IMR-90 (cell line): ENCODE data around the gene ATP2A3. TPM values are rescaled to one million over a fixed set of nuclear protein-coding genes. Genes with fewer than 3 reads are reported as not detected.

Source experiments
- ATAC-seq: fragments of 200-7000 bp; cut with Tn5 transposase; 2 replicates; pipeline ENCODE4 v1.9.1; 2020; ENCODE audit warnings: low read depth, mild to moderate bottlenecking, moderate library complexity
- BruUV-seq: library from RNA; stranded (reverse); fragments of 400-500 nt; replicated peaks from 2 replicates; lab custom pipeline; 2021; lab: Mats Ljungman, UMichigan
- CTCF ChIA-PET: fragments of 300-600 bp; formaldehyde crosslinking; extraction: SDS; loops from one replicate; lab custom pipeline; 2021; ENCODE audit warnings: antibody characterized with exemption; lab: Yijun Ruan, JAX
- POLR2A ChIA-PET: fragments of 300-600 bp; sonication (Branson Sonifier 250); formaldehyde crosslinking; loops from one replicate; lab custom pipeline; 2022; ENCODE audit warnings: antibody characterized with exemption; ENCODE audit not compliant: unreplicated experiment; lab: Charles Lee
- DNase-seq: peaks from one replicate; pipeline ENCODE4 v3.0.0; 2013
- H2AFZ ChIP-seq: replicated peaks from 2 replicates; pipeline ENCODE3; 2013; ENCODE audit warnings: low read length, mild to moderate bottlenecking; ENCODE audit not compliant: poor library complexity
- H2AK5ac ChIP-seq: 2 replicates; pipeline ENCODE4 v1.6.1; 2013; ENCODE audit warnings: low read depth, low read length, inconsistent platforms
- H2AK9ac ChIP-seq: replicated peaks from 2 replicates; pipeline ENCODE3; 2013; ENCODE audit warnings: mild to moderate bottlenecking, low read depth, low read length, moderate library complexity; ENCODE audit not compliant: poor library complexity
- H2BK120ac ChIP-seq: 2 replicates; pipeline ENCODE4 v1.6.1; 2013; ENCODE audit warnings: low read depth, low read length, inconsistent platforms
- H2BK15ac ChIP-seq: 3 replicates; pipeline ENCODE4 v1.6.1; 2013; ENCODE audit warnings: low read depth, low read length, inconsistent platforms
- H2BK20ac ChIP-seq: 2 replicates; pipeline ENCODE4 v1.6.1; 2013; ENCODE audit warnings: low read depth, mild to moderate bottlenecking, inconsistent platforms, low read length, moderate library complexity
- H2BK5ac ChIP-seq: 2 replicates; pipeline ENCODE4 v1.6.1; 2013; ENCODE audit warnings: mild to moderate bottlenecking, low read depth, low read length, inconsistent platforms; ENCODE audit not compliant: poor library complexity, severe bottlenecking
- H3K14ac ChIP-seq: replicated peaks from 2 replicates; pipeline ENCODE4 v1.6.1; 2013; ENCODE audit warnings: low read depth, low read length, inconsistent platforms
- H3K18ac ChIP-seq: 2 replicates; pipeline ENCODE4 v1.6.1; 2013; ENCODE audit warnings: low read depth, low read length, control low read depth
- H3K23ac ChIP-seq: 2 replicates; pipeline ENCODE4 v1.6.1; 2013; ENCODE audit warnings: low read depth, low read length, inconsistent platforms
- H3K27ac ChIP-seq: 2 replicates; pipeline ENCODE4 v1.5.1; 2013; ENCODE audit warnings: mild to moderate bottlenecking, control low read depth, low read length; ENCODE audit not compliant: insufficient read depth
- H3K27me3 ChIP-seq: 2 replicates; pipeline ENCODE4 v1.6.1; 2013; ENCODE audit warnings: low read length; ENCODE audit not compliant: control insufficient read depth, insufficient read depth
- H3K36me3 ChIP-seq: 2 replicates; pipeline ENCODE4 v1.6.1; 2013; ENCODE audit warnings: low read length, mixed read lengths; ENCODE audit not compliant: control insufficient read depth, insufficient read depth
- H3K4ac ChIP-seq: 2 replicates; pipeline ENCODE4 v1.6.1; 2013; ENCODE audit warnings: low read depth, low read length, inconsistent platforms
- H3K4me1 ChIP-seq: 2 replicates; pipeline ENCODE4 v1.6.1; 2013; ENCODE audit warnings: low read length, mixed read lengths; ENCODE audit not compliant: control insufficient read depth, insufficient read depth
- H3K4me2 ChIP-seq: 2 replicates; pipeline ENCODE4 v1.6.1; 2013; ENCODE audit warnings: low read depth, mild to moderate bottlenecking, control low read depth, low read length, moderate library complexity
- H3K4me3 ChIP-seq: 2 replicates; pipeline ENCODE4 v1.5.1; 2013; ENCODE audit warnings: low read depth, mild to moderate bottlenecking, control low read depth, low read length, moderate library complexity; ENCODE audit not compliant: insufficient read depth
- H3K56ac ChIP-seq: 2 replicates; pipeline ENCODE4 v1.6.1; 2013; ENCODE audit warnings: low read length, inconsistent platforms; ENCODE audit not compliant: insufficient read depth; ENCODE audit errors: extremely low read depth
- H3K79me1 ChIP-seq, 2 experiments: 2 replicates each; pipeline ENCODE4 v1.6.1; 2013; ENCODE audit warnings: low read length in 2 of 2, inconsistent platforms in 1 of 2, low read depth in 1 of 2
- H3K9ac ChIP-seq: 2 replicates; pipeline ENCODE4 v1.6.1; 2013; ENCODE audit warnings: low read depth, low read length, control low read depth
- H3K9me1 ChIP-seq: 2 replicates; pipeline ENCODE4 v1.6.1; 2013; ENCODE audit warnings: low read length, inconsistent platforms; ENCODE audit not compliant: insufficient read depth
- H3K9me3 ChIP-seq: 2 replicates; pipeline ENCODE4 v1.6.1; 2013; ENCODE audit warnings: low read length; ENCODE audit not compliant: control insufficient read depth, insufficient read depth
- H4K20me1 ChIP-seq: 2 replicates; pipeline ENCODE4 v1.6.1; 2013; ENCODE audit warnings: low read length, inconsistent platforms; ENCODE audit not compliant: insufficient read depth
- H4K5ac ChIP-seq: 2 replicates; pipeline ENCODE4 v1.6.1; 2013; ENCODE audit warnings: mild to moderate bottlenecking, low read depth, low read length, control low read depth
- H4K8ac ChIP-seq, 2 experiments: 2 replicates each; pipeline ENCODE4 v1.6.1; 2013; ENCODE audit warnings: low read depth in 2 of 2, low read length in 2 of 2, control low read depth in 1 of 2, inconsistent platforms in 1 of 2
- H4K91ac ChIP-seq: 2 replicates; pipeline ENCODE4 v1.6.1; 2013; ENCODE audit warnings: low read depth, low read length, inconsistent platforms; ENCODE audit not compliant: insufficient read depth
- BHLHE40 ChIP-seq: fragments of 150-350 bp; IDR thresholded peaks from 2 replicates; pipeline ENCODE4 v1.6.1; 2016; ENCODE audit warnings: mild to moderate bottlenecking, low read depth, low read length
- CEBPB ChIP-seq: IDR thresholded peaks from 2 replicates; pipeline ENCODE4 v1.6.1; 2012; ENCODE audit warnings: low read depth, low read length, improper control_type of control experiment
- CHD1 ChIP-seq: IDR thresholded peaks from 2 replicates; pipeline ENCODE4 v1.6.1; 2012; ENCODE audit warnings: low read depth, low read length, improper control_type of control experiment
- CTCF ChIP-seq: conservative IDR thresholded peaks from 2 replicates; pipeline ENCODE4 v1.5.1; 2012; ENCODE audit warnings: mild to moderate bottlenecking, low read depth, low read length, improper control_type of control experiment
- ELK1 ChIP-seq: fragments of 150-350 bp; IDR thresholded peaks from 2 replicates; pipeline ENCODE4 v1.6.1; 2016; ENCODE audit warnings: low read depth, mild to moderate bottlenecking, low read length, moderate library complexity, borderline replicate concordance
- MAFK ChIP-seq: IDR thresholded peaks from 2 replicates; pipeline ENCODE4 v1.6.1; 2012; ENCODE audit warnings: low read depth, low read length, improper control_type of control experiment
- MXI1 ChIP-seq: IDR thresholded peaks from 2 replicates; pipeline ENCODE4 v1.6.1; 2012; ENCODE audit warnings: low read depth, mild to moderate bottlenecking, low read length, moderate library complexity, borderline replicate concordance
- NFE2L2 ChIP-seq: fragments of 150-350 bp; IDR thresholded peaks from 2 replicates; pipeline ENCODE4 v1.6.1; 2016; ENCODE audit warnings: low read depth, mild to moderate bottlenecking, low read length
- POLR2A ChIP-seq: IDR thresholded peaks from 2 replicates; pipeline ENCODE4 v1.6.1; 2012; ENCODE audit warnings: mild to moderate bottlenecking, low read depth, low read length
- RCOR1 ChIP-seq: IDR thresholded peaks from 2 replicates; pipeline ENCODE4 v1.6.1; 2012; ENCODE audit warnings: mild to moderate bottlenecking, low read length, improper control_type of control experiment; ENCODE audit not compliant: insufficient replicate concordance
- RFX5 ChIP-seq: IDR thresholded peaks from 2 replicates; pipeline ENCODE4 v1.8.0; 2012; ENCODE audit warnings: low read depth, mild to moderate bottlenecking, low read length, moderate library complexity
- SMC3 ChIP-seq: fragments of 150-350 bp; IDR thresholded peaks from 2 replicates; pipeline ENCODE4 v1.6.1; 2016; ENCODE audit warnings: low read depth, mild to moderate bottlenecking, antibody characterized with exemption, low read length, moderate library complexity
- USF2 ChIP-seq: fragments of 150-350 bp; IDR thresholded peaks from 2 replicates; pipeline ENCODE4 v1.6.1; 2017; ENCODE audit warnings: mild to moderate bottlenecking, antibody characterized with exemption, low read length, low read depth
- WGBS, 2 experiments: methylation state at CpG; one replicate each; pipeline versions ENCODE4 v1.1.5 to v1.1.7; 2013; ENCODE audit warnings: missing lambda C conversion rate in 2 of 2; ENCODE audit not compliant: insufficient read length in 1 of 2; ENCODE audit errors: extremely low coverage in 2 of 2; 5-methylcytosine and 5-hydroxymethylcytosine counted together
- dilution Hi-C: fragments of 300-500 bp; cut with HindIII; formaldehyde crosslinking; loops from one replicate; pipeline ENCODE4 v1.14.3; 2018; ENCODE audit warnings: low sequenced_read_pairs; ENCODE audit not compliant: unreplicated experiment
- in situ Hi-C: fragments of 300-500 bp; cut with MboI; formaldehyde crosslinking; loops from 3 replicates; pipeline ENCODE4 v1.14.3; 2019; ENCODE audit warnings: low sequenced_read_pairs, inconsistent platforms, mixed read lengths
- intact Hi-C: fragments of 100-400 bp; cut with micrococcal nuclease; formaldehyde crosslinking; loops from 2 replicates; pipeline ENCODE4 v1.10.0; 2022
- polyA plus RNA-seq, 3 experiments: library from polyadenylated mRNA; depleted of rRNA; stranded (reverse); fragments of >200 nt; gene quantifications; 2 replicates each; pipeline ENCODE4 v1.2.3, GENCODE V29; 2012; ENCODE audit warnings: low replicate concordance in 1 of 3
- total RNA-seq: library from RNA; depleted of rRNA; stranded (reverse); fragments of >200 nt; gene quantifications from 2 replicates; pipeline ENCODE4 v1.2.3, GENCODE V29; 2012

The ATP2A3 gene
- total and polyA plus RNA-seq, 2 of the 4 experiments (the other 2 are of a cell fraction): 0.18 to 0.63 TPM

GRCh38 chr17:3879591-3880417 lies 84.4 kb downstream of the ATP2A3 start:
- Histone ChIP-seq H4K8ac (0 out of 4 replicates have a peak overlapping the region, but pooled peaks of 1 of the 2 experiments have one; percentile 3), H3K4me2 (no peak overlapping the region), H3K27me3 (no peaks in the 10 kb centered on the region), H3K14ac (no peak overlapping the region), H3K9me3 (no peaks in the 10 kb centered on the region), H3K4me3 (no peak overlapping the region), H4K5ac (no peak overlapping the region), H2AK9ac (no peak overlapping the region), H2BK120ac (no peak overlapping the region), H3K4me1 (peaks cover 5% of the 10 kb centered on the region; the same call in 1 of the 2 replicates), H4K20me1 (no peaks in the 10 kb centered on the region), H3K79me1 (no peaks in the 10 kb centered on the region), H3K4ac (no peak overlapping the region), H2BK20ac (no peak overlapping the region), H2AK5ac (no peak overlapping the region), H3K27ac (no peak overlapping the region), H3K23ac (no peak overlapping the region), H3K36me3 (peaks cover 14% of the 10 kb centered on the region), H3K18ac (no peak overlapping the region), H2BK15ac (no peak overlapping the region), H2BK5ac (no peak overlapping the region), H3K9ac (no peak overlapping the region), H2AFZ (peak overlapping the region; percentile 40), H4K91ac (no peak overlapping the region), H3K56ac (no peak overlapping the region), H3K9me1 (0 out of 2 replicates have a peak, but pooled peaks cover 4% of the 10 kb centered on the region)
- ChIA-PET CTCF (interaction anchor here (0.6 kb wide), 1 partner anchor 180 kb away, joined by 4 read pairs; no protein-coding TSS in a partner anchor), POLR2A (no interaction called here)
- dilution Hi-C loops (no loop called here), intact Hi-C loops (no loop called here), in situ Hi-C loops (no loop called here)
- no TSS peak for BruUV-seq
- WGBS, 2 experiments: 88% methylated on average over 9 of the region's 25 CpGs; no CpG with 5 or more reads in 1 of the 2 experiments
- TF ChIP-seq MXI1: no peak
- no peak for TF ChIP-seq POLR2A
- TF ChIP-seq MAFK: no peak
- TF ChIP-seq CTCF: no peak
- no peak for TF ChIP-seq ELK1
- TF ChIP-seq CEBPB: no peak
- TF ChIP-seq CHD1: no peak
- TF ChIP-seq RCOR1: no peak
- TF ChIP-seq RFX5: no peak
- TF ChIP-seq BHLHE40: no peak
- no peak for TF ChIP-seq NFE2L2
- no peak for TF ChIP-seq USF2
- no peak for TF ChIP-seq SMC3
- DNase-seq: no peak
- no peak; the same call in 1 of the 2 replicates for ATAC-seq
